Right lobe of liver (tissue), 4 donors: ENCODE results near the gene SESTD1.

Experiments used
- CTCF ChIP-seq, 4 donors: fragments of 200-600 bp in 3 of 4; fragments of 450-650 bp in 1 of 4; IDR thresholded peaks; one replicate each; pipeline versions ENCODE4 v1.5.1 to v1.8.0; 2016 to 2022; ENCODE audit warnings: antibody characterized with exemption in 4 of 4, mild to moderate bottlenecking in 2 of 4
- POLR2A ChIP-seq: fragments of 450-650 bp; IDR thresholded peaks from one replicate; pipeline ENCODE4 v1.6.1; 2017; ENCODE audit warnings: antibody characterized with exemption, mild to moderate bottlenecking
- donor health status: DM: no; HTN: no; CAD: no.
- donor health status: DM: no; HTN: no; CAD: no.
- donor health status: DM: no; HTN: yes; CAD: no.

- no peak for TF ChIP-seq CTCF (IDR thresholded peaks at IDR 0.05)
- no peak for TF ChIP-seq POLR2A
Observed at GRCh38 chr2:179250095-179250494, 14.5 kb downstream of the SESTD1 start.
